Measurements from ENCODE around the gene PRM1. TPM values are rescaled to one million over a fixed set of nuclear protein-coding genes. Genes with fewer than 3 reads are reported as not detected.
"Not testable (repeated sequence)": the region's sequence is repeated elsewhere in the genome, so short reads cannot be mapped to it uniquely, and the experiment has no call there.

The PRM1 gene
- polyA plus RNA-seq, 1 donor, result not detected

DNA sequence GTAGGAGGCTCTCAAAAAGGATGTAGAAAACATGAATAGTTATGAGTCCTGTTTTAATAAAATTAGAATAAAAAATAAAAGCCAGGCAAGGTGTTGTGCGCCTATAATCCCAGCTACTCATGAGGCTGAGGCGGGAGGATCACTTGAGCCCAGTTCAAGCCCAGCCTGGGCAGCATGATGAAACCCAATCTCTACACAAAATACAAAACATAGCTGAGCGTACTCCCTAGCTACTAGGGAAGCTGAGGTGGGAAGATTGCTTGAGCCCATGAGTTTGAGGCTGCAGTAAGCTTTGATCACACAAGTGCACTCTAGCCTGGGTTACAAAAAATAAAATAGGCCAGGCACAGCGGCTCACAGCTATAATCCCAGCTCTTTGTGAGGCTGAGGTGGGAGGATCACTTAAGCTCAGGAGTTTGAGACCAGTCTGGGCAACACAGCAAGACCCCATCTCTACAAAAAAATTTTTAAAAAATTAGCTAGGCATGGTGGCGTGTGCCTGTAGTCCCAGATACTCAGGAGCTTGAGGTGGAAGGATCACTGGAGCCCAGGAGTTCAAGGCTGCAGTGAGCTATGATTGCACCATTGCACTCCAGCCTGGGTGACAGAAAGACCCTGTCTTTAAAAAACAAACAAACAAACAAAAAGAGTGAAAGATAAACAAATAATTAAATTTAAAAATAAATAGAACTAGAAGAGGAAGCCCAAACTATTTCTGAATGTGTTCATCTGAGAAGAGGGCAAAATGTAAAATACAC lies 17.2 kb upstream of the PRM1 start:
- no peak for DNase-seq (ENCODE audit: low read depth)

DNA sequence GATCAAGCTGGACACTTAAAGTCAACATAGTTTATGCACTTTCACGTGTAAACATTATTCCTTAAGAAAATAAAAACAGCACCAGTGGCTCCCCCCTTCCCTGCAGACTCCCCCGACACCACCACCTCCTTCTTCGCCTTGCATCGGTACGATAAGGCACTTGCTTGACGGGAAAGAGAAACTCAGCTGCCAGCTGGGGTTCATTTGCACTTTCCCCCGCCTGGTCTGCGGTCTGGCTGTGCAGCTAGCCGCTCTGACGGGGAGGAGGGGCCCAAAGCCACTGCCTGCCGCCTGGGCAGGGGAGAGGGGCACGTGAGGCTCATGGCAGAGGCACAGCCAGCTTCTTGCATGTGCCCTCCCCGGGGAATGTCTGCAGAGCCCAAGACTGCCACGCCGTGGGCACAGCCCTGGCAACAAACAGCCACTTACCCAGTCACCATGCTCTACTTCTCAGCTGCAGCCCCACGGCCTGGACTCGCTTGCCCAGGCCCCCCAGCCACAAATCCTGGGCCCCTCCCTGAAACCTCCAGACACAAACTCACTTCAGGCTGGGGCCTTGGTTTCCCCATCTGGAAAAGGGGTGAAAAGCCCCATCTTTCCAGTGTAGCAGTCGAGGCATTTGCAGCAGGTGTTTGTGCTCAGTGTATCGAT lies 16.5 kb upstream of the PRM1 start:
- DNase-seq (ENCODE audit: low read depth), result no peak

DNA sequence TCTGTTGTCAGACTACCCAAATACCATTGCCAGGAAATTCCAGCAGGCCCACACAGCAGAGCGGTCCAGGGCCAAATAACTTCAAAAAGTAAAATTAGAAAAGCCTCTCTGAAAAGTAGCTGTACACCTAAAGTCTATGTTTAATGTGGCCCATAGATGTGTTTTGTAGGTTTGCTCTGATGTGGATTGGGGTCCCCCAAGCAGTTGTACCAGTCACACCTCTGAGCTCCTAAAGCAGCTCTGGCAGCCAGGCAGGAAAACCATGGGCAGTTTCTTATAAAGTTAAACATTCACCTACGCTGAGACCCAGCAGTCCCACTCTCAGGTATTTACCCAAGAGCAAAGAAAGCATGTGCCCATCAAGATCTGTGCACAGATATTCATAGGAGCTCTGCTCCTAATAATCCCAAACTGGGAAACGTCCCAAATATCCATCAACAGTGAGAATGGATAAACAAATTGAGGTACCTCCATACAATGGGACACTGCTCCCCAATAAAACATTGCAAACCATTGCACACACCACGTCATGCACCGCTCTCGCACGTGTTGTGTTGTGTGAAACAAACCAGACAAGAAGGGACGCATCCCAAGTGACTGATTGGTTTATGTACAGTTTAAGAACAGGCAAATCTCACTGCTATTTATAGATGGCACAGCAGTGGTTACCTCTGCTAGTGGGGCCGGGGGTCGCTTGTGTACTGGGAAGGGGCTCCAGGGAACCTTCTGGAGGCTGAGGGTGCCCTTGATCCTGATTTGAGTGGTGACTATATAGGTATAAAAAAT lies 15.8 kb upstream of the PRM1 start:
- no peak for DNase-seq (ENCODE audit: low read depth)

DNA sequence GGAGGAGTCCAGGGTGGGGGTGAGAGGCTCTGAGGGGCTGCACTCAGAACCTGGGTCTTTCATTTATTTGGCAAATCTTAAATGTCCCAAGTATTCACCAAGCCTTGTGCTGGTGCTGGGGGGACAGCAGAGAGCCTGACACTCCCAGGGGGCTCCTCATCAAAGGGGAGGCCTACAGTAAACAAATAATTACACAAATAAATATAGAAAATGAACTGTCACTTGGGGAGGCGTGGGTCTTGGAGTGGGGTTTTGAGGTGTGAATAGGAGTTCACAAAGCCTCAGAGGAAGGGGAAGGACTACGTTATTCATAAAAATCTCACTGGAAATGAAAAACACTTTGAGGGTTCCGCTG lies 15.2 kb upstream of the PRM1 start:
- no peak for DNase-seq (ENCODE audit: low read depth)

DNA sequence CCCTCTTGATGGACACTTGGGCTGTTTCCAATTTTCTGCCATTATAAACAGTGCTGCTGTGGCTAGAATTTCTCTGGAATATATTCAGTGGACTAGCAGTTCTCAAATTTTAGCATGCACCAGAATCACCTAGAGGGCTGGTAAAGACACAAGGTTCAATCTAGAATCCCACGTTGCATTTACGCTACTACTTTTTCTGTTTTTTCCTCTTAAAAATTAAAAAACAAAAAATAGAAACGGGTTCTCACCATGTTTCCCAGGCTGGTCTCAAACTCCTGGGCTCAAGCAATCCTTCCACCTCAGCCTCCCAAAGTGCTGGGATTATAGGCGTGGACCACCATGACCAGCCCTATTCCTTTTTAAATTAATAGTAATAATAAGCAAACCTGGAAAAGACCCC lies 14.5 kb upstream of the PRM1 start:
- no peak for DNase-seq (ENCODE audit: low read depth)

DNA sequence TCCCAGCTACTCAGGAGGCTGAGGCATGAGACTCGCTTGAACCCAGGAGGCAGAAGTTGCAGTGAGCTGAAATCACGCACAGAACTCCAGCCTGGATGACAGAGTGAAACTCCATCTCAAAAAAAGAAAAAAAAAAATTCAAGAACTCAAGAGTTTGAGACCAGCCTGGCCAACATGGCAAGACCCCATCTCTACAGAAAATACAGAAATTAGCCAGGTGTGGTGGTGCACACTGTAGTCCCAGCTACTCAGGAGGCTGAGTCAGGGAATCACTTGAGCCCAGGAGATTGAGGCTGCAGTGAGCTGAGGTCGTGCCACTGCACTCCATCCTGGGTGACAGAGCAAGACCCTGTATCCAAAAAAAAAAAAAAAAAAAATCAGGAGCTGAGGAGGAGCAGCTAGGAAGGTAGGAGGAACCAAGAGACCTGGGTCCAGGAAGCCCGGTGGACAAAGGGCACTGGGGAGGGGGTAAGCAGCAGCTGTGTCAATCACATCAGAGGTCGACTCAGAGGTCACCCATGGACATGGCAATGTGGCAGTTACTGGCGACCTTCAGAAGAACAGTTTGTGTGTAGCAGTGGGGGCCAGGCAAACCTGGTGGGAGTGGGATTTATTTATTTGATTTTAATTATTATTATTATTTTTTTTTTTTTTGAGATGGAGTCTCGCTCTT lies 11.1 kb upstream of the PRM1 start:
- DNase-seq (ENCODE audit: low read depth), result no peak

DNA sequence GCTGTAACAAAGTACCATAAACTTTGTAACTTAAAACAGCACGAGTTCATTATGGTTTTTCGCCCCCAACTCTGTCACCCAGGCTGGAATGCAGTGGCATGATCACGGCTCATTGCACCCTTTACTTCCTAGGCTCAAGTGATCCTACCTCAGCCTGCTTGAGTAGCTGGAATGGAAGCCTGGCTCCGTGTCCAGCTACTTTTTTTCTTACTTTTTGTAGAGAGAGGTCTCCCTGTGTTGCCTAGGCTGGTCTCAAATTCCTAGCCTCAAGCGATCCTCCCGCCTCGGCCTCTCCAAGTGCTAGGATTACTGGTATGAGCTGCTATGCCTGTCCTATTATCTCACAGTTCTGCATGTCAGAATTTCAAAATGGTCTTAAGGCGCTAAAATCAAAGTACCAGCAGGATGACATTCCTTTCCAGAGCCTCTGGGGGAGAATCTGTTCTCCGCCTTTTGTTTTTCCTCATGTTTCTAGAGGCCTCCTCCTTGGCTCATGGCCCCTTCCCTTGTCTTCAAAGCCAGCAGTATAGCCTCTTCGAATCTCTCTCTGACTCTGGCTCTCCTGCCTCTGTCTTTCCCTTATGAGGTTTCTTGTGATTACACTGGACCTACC lies 10.1 kb upstream of the PRM1 start:
- no peak for DNase-seq (ENCODE audit: low read depth)

DNA sequence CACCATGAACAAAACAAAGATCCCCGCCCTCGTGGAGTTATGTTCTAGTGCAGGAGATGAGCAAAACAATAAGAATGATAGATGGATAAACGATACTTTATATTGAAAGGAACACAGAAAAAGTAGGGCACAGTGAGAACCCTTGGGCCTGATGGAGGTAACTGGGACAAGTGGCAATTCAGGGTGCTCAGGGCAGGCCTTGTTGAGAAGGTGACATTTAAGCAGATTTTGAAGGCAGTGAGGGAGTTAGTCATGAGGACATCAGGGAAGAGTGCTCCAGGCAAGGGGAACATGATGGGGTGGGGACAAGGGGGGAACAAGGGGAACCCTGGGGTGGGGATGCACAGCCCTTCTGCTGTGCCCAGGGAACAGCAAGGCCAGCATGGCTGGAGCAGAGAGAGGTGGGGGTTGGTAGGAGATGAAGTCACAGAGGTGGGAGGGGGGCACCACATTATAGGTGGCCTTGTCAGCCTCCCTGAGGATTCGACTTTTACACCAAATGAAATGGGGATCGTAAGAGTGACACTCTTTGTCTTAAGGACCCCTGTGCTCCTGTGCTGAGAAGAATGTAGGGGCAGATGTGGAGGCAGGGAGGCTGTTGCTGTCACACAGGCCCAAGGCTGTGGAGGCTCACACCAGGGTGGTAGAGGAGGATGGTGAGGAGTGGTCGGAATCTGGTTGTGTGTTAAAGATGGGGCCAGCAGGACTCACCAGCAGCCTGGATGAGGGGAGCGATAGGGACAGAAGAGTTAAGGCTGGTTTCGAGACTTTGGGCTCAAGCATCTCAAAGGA lies 9.2 kb upstream of the PRM1 start:
- no peak for DNase-seq (ENCODE audit: low read depth)

DNA sequence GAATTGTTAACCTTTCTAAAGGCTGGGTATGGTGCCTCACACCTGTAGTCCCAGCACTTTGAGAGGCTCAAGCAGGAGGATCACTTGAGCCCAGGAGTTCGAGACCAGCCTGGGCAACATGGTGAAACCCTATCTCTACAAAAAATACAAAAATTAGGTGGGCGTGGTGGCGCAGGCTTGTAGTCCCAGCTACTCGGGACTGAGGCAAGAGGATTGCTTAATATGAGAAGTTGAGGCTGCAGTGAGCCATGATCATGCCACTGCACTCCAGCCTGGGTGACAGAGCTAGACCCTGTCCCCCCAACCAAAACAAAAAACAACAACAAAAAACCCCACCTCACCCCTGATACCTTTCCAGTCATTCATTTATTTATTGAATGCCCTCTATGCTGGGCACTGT lies 8.6 kb upstream of the PRM1 start:
- not testable (repeated sequence) for DNase-seq (ENCODE audit: low read depth)

DNA sequence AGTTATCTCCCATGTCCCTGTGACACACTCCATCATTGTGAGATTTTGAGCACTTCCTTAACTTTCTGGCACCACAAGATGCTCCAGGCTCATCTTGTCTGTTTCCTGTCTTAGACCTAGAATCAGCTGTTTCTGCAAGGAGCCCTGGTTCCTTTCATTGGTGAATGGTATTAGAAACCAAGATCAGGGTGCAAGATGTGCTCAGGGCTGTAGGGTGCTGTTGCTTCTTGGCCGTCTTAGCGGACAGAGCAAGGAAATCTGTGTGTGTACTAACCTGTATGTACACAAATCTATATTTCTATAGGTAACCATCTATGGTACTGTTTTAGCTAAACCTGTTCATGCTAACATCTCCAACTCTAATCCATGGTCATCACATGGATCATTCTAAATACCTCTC lies 8.1 kb upstream of the PRM1 start:
- DNase-seq (ENCODE audit: low read depth), result no peak

DNA sequence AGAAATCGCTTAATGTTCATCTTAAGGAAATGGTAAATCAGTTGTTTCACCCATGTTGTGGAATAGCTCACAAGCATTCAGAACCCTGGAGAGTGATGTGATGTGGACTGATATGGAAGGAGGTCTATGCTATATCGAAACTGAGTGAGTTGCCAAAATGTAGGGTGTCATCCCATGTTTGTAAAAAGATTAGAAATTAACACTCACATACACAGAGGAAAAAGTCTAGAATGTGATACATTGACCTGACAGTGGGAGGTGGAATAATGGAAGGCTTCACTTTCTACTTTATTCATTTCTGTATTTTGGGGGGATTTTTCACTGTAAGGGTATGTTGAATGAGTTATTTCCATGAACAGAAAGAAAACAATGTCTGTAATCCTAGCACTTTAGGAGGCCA lies 4.7 kb upstream of the PRM1 start:
- DNase-seq (ENCODE audit: low read depth), result no peak

DNA sequence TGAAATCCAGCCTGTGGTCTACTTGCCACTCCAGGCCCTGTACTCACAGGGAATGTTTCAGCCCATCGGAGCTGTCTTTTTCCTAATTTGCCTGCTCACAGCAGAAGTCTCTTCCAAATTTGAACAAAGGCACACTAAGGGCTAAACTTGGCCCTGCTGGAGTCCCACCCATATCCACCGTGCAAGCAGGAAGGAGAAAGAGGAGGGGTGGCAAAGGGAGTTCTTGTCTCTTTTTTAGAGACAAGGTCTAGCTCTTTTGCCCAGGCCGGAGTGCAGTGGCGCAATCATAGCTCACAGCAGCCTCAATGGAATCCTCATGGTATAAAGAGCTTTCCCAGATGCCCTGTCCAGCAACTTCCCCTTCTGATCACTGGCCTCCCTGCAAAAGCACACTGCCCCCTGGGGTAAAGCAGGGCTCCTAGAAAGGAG lies 2.7 kb upstream of the PRM1 start:
- no peak for DNase-seq (ENCODE audit: low read depth)

DNA sequence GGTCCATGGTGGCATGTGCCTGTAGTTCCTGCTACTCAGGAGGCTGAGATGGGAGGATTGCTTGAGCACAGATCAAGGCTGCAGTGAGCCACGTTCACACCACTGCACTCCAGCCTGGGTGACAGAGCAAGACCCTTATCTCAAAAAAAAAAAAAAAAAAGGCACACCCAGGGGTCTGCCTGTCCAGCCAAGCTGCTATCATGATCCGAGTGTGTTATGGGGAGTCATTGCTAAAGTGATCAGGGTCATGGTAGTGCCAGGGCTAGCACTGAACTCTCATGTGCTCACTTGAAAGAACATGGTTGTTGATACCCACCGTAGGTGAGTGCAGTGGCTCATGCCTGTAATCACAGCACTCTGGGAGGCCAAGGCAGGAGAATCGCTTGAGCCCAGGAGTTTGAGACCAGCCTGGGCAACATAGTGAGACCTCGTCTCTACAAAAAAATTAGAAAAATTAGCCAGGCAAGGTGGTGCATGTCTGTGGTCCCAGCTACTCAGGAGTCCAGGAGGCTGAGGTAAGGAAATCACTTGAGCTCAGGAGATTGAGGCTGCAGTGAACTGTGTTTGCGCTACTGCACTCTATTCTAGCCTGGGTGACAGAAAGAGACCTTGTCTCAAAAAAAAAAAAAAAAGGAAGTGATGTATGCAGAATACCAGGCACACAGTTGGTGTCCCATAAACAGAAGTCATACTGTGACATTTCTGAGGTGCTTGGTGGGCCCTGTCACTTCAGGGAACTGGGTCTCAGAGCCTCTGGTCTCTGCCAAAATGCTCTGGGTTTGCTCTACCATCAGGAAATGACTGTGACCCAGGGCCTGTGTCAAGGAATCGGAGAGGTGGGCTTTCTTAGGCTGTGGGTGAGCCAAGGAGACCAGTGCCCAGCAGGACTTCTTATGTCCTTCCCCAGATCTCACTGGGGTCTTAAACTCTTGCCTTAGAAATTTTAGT lies 2.2 kb downstream of the PRM1 start:
- no peak for DNase-seq (ENCODE audit: low read depth)

DNA sequence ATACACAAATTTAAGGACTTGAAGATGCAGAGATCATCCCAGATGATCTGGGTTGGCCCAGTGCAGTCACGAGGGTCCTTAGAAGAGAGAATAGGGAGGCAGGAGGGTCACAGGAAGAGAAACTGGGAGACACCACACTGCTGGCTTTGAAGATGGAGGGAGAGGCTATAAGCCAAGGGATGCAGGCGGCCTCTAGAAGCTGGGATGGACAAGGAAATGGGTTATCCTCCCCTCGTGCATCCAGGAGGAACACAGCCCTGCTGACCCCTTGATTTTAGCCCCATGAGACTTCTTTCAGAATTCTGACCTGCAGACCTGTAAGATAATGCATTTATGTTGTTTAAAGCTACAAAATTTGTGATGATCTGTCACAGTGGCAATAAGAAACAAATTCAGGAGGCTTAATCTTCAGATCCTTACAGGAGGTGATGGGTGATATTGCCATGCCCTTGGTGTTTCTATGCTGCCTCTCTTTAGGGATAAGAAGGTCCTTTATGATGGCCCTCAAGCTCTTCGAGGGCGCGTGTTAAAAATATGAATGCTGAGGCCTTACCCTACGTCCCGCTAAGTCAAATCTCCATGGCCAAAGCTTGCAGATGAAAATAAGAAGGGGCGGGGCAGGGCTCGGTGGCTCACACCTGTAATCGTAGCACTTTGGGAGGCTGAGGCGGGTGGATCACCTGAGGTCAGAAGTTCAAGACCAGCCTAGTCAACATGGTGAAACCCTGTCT lies 3.4 kb downstream of the PRM1 start:
- no peak for DNase-seq (ENCODE audit: low read depth)

DNA sequence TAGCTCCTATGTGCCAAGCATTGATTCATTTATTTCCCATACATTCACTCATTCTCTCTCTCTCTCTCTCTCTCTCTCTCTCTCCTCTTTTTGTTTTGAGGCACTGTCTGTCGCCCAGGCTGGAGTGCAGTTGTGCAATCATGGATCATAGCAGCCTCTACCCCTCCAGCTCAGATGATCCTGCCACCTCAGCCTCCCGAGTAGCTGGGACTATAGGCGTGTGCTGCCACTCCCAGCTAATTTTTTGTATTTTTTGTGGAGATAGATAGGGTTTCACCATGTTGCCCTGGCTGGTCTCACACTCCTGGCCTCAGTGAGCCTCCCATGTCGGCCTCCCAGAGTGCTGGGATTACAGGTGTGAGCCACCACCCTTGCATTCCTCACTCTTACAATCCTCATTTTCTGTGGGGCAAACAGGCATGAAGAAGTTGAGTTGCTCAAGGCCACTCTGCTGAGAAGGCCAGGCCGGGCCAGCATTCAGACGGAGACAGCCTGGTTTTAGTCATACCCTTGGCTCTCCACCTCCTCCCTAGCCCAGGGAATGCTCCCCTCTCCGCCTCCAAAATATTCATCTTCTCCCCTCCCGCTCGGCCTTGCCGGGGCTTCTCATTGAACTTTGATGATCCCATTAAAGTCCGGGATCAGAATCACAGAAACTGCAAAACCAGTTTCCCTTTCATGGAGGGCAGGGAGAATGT lies 4.1 kb downstream of the PRM1 start:
- no peak for DNase-seq (ENCODE audit: low read depth)

DNA sequence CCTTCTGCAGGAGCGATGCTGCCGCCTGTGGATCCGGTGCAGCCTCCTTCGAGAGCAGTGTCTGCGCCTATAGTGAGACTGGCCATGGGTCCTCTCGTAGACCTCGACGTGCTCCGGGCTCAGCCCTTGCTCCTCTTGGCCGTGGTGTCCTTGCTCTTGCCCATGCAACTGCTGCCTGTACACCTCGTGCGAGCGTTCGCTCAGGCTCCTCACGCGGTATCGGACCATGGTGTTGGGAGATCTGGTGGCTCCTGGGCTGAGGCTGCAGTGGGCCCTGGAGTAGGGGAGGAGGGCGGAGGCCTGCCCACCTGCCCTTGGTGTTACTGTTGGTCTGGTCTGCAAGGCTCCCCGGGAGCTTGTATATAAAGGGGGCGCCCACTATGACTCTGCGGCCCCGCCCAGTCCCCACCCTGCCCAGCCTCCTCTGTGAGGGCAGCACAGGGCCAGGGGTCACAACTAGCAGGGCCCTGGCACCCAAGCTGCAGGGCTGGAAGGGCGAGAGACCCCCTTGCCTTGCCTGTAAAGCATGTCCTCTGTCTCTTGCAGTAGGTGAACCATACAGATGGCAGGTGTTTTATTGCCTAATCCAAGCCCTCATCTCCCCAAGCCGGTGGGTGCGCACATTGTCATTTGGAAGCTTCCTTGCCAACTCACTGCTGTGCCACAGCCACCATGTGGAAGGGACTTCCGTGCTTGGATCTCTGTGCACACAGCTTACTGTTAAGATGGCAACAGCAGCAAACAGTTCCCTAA lies 4.8 kb downstream of the PRM1 start, which contains the start of gene PRM2:
Gene PRM2 (minus strand): TSS at position 338 of the 753 bp plus-strand sequence. CDS start 110 bp downstream, at position 228.
- no peak for DNase-seq (ENCODE audit: low read depth)

DNA sequence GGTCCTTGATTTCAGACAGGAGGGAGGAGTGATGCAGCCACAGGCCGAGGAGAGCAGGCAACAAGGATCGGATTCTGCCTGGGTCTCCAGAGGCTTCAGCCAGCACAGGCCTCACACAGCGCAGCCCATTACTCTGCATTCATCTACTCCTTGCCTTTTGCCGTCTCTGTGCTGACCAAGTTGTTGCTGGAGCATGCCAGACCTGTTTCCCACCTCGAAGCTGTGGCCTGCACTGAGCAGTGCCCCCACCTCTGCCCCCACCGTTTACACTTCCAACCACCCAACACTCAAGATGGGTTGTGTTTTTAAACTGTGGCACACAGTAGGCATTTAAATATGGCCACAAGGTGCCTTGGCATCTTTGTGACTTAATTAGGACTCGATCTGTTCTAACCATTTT lies 6.2 kb downstream of the PRM1 start:
- no peak for DNase-seq (ENCODE audit: low read depth)
